Gastrocnemius medialis (tissue), 4 donors: ENCODE results near the gene DIRAS3. TPM values are rescaled to one million over a fixed set of nuclear protein-coding genes. Genes with fewer than 3 reads are reported as not detected.
"Not testable (repeated sequence)": the region's sequence is repeated elsewhere in the genome, so short reads cannot be mapped to it uniquely, and the experiment has no call there.

ENCODE experiments used
- ATAC-seq, 2 donors: fragments of 150-250 bp; one replicate each; pipeline ENCODE4 v1.9.1; 2016
- DNase-seq, 2 donors: peaks; one replicate each; pipeline ENCODE4 v3.0.0-alpha.2; 2019
- H3K27ac ChIP-seq, 4 donors: fragments of 200-600 bp; sonication (generic); 1 replicate in 1 of 4; 2 replicates in 3 of 4; pipeline ENCODE4 v1.5.1; 2016 to 2018; ENCODE audit warnings: mild to moderate bottlenecking in 2 of 4, moderate library complexity in 1 of 4
- H3K27me3 ChIP-seq, 3 donors: fragments of 200-600 bp; sonication (generic) in 2 of 3; 1 replicate in 1 of 3; 2 replicates in 2 of 3; pipeline versions ENCODE4 v1.5.1 to v1.6.0; 2016 to 2019; ENCODE audit warnings: mild to moderate bottlenecking in 1 of 3, moderate library complexity in 1 of 3
- H3K36me3 ChIP-seq, 2 donors: fragments of 200-600 bp; sonication (generic) in 1 of 2; one replicate each; pipeline ENCODE4 v1.5.1; 2017 to 2018
- H3K4me1 ChIP-seq, 2 donors: fragments of 200-600 bp; sonication (generic) in 1 of 2; one replicate each; pipeline ENCODE4 v1.5.1; 2016 to 2017; ENCODE audit warnings: mild to moderate bottlenecking in 2 of 2
- H3K4me3 ChIP-seq, 4 donors: fragments of 200-600 bp; sonication (generic) in 3 of 4; 1 replicate in 1 of 4; 2 replicates in 3 of 4; pipeline ENCODE4 v1.5.1; 2016 to 2019; ENCODE audit warnings: mild to moderate bottlenecking in 2 of 4
- H3K9me3 ChIP-seq, 3 donors: fragments of 200-600 bp; sonication (generic) in 2 of 3; 1 replicate in 1 of 3; 2 replicates in 2 of 3; pipeline ENCODE4 v1.5.1; 2016 to 2019
- CTCF ChIP-seq, 5 experiments: fragments of 450-650 bp in 3 of 5; fragments of 200-600 bp in 2 of 5; sonication (generic) in 2 of 5; IDR thresholded peaks in 4 of 5; conservative IDR thresholded peaks in 1 of 5; 1 replicate in 4 of 5; 2 replicates in 1 of 5; pipeline ENCODE4 v1.5.1; 2016 to 2019; ENCODE audit warnings: antibody characterized with exemption in 5 of 5, mild to moderate bottlenecking in 3 of 5, moderate library complexity in 3 of 5
- POLR2A ChIP-seq, 2 donors: fragments of 450-650 bp; IDR thresholded peaks; one replicate each; pipeline ENCODE4 v1.6.1; 2017; ENCODE audit warnings: antibody characterized with exemption in 2 of 2, mild to moderate bottlenecking in 2 of 2, moderate library complexity in 2 of 2
- in situ Hi-C, 4 donors: fragments of 200-750 bp; cut with MboI; loops; one replicate each; pipeline versions ENCODE4 v1.15.0 to v1.8.0; 2017; ENCODE audit warnings: low sequenced_read_pairs in 4 of 4
- intact Hi-C: fragments of 100-400 bp; cut with DNase I; formaldehyde crosslinking; loops from one replicate; pipeline ENCODE4 v1.15.1; 2023; ENCODE audit warnings: low total_unique reads
- total RNA-seq, 4 donors: library from RNA; depleted of rRNA; stranded (reverse); fragments of >200 nt; gene quantifications; one replicate each; pipeline versions ENCODE4 v1.1.0 to v1.2.3, GENCODE V29; 2016

The DIRAS3 gene
- total RNA-seq, 4 donors from 2014 or later, result 0.44 to 0.71 (median 0.59) TPM; not detected in 1

DNA sequence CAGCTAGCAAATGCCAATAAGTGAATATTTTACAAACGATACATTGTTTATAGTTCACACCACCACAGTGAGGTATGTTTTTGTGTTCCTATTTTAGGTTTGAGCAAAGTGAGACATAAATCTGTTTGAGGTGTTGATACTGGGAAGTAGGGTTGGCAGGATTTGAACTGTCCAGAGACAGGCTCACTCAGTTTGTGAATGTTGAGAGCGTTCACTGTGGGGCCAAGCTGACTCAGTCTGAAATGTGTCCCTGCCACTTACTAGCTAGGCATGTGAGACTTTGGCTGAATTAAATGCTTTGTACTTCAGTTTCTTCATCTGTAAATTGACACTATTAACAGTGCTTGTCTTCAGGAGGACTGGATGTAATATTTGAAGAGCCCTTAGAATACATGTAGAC lies 35.1 kb downstream of the DIRAS3 start:
- no peak for ATAC-seq
- intact Hi-C loops, result no loop called here
- no peak overlapping the region for H3K27ac ChIP-seq

GRCh38 chr1:68013351-68013750 lies 37.1 kb downstream of the DIRAS3 start:
- ATAC-seq (no peak), DNase-seq (no peak)
- no peaks in the 10 kb centered on the region for H3K27me3 ChIP-seq
- intact Hi-C loops (no loop called here), in situ Hi-C loops (no loop called here)
- H3K9me3 ChIP-seq, result no peaks in the 10 kb centered on the region
- no peaks in the 10 kb centered on the region for H3K4me1 ChIP-seq
- no peak overlapping the region for H3K4me3 ChIP-seq
- TF ChIP-seq POLR2A (IDR thresholded peaks at IDR 0.05) (no peak), CTCF (IDR thresholded peaks at IDR 0.05 in 4 of 5, conservative IDR thresholded peaks at IDR 0.05 in 1 of 5) (no peak)
- no peak overlapping the region for H3K27ac ChIP-seq
- H3K36me3 ChIP-seq, result no peaks in the 10 kb centered on the region

More for the DNA sequence above, 35.1 kb downstream of the DIRAS3 start:
- TF ChIP-seq CTCF (IDR thresholded peaks at IDR 0.05 in 4 of 5, conservative IDR thresholded peaks at IDR 0.05 in 1 of 5) (no peak), POLR2A (IDR thresholded peaks at IDR 0.05) (no peak)
- Histone ChIP-seq H3K4me1 (no peaks in the 10 kb centered on the region), H3K36me3 (no peaks in the 10 kb centered on the region), H3K27me3 (no peaks in the 10 kb centered on the region), H3K9me3 (no peaks in the 10 kb centered on the region), H3K4me3 (no peak overlapping the region)
- in situ Hi-C loops, result no loop called here
- no peak for DNase-seq

GRCh38 chr1:68011657-68012375 lies 38.6 kb downstream of the DIRAS3 start:
- in situ Hi-C loops (no loop called here), intact Hi-C loops (no loop called here)
- H3K4me3 ChIP-seq, result no peak overlapping the region
- H3K9me3 ChIP-seq, result no peaks in the 10 kb centered on the region
- ATAC-seq, result no peak
- H3K36me3 ChIP-seq, result no peaks in the 10 kb centered on the region
- no peak for TF ChIP-seq CTCF (IDR thresholded peaks at IDR 0.05 in 4 of 5, conservative IDR thresholded peaks at IDR 0.05 in 1 of 5)
- no peak for TF ChIP-seq POLR2A (IDR thresholded peaks at IDR 0.05)
- no peak for DNase-seq
- no peak overlapping the region for H3K27ac ChIP-seq
- H3K27me3 ChIP-seq, result no peaks in the 10 kb centered on the region
- H3K4me1 ChIP-seq, result no peaks in the 10 kb centered on the region

- no peak overlapping the region for H3K4me3 ChIP-seq
- H3K27me3 ChIP-seq, result no peaks in the 10 kb centered on the region
- no peaks in the 10 kb centered on the region for H3K4me1 ChIP-seq
- intact Hi-C loops, result no loop called here
- ATAC-seq (no peak), DNase-seq (no peak)
- H3K27ac ChIP-seq, result no peak overlapping the region
- in situ Hi-C loops, result no loop called here
- no peaks in the 10 kb centered on the region for H3K36me3 ChIP-seq
- no peaks in the 10 kb centered on the region for H3K9me3 ChIP-seq
- TF ChIP-seq CTCF (IDR thresholded peaks at IDR 0.05 in 4 of 5, conservative IDR thresholded peaks at IDR 0.05 in 1 of 5) (no peak), POLR2A (IDR thresholded peaks at IDR 0.05) (no peak)
Observed at GRCh38 chr1:68010543-68010942, 39.9 kb downstream of the DIRAS3 start.

DNA sequence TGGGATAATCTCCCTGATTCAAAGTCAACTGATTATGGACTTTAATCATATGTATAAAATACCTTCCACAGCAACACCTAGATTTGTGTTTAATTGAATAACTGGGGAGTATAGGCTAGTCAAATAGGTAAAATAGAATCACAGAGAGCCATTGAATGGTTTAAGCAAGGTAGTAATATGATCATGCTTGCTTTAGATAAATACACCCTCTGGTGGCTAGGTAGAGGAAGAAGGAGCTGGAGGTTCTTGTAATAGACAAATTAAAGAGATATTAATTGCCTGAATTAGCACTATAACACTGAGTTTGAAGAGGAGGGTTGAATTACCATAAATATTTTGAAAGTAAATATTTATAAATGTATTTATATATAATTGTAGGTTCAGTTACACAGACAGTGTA lies 40.3 kb downstream of the DIRAS3 start:
- in situ Hi-C loops, result no loop called here
- no peak overlapping the region for H3K4me3 ChIP-seq

DNA sequence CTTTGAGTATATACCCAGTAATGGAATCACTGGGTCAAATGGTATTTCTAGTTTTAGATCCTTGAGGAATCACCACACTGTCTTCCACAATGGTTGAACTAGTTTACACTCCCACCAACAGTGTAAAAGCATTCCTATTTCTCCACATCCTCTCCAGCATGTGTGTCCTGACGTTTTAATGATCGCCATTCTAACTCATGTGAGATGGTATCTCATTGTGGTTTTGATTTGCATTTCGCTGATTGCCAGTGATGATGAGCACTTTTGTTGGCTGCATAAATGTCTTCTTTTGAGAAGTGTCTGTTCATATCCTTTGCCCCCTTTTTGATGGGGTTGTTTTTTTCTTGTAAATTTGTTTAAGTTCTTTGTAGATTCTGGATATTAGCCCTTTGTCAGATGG lies 46.8 kb downstream of the DIRAS3 start:
- in situ Hi-C loops, ATAC-seq, H3K9me3 ChIP-seq, H3K36me3 ChIP-seq, H3K4me3 ChIP-seq, DNase-seq, H3K4me1 ChIP-seq, H3K27me3 ChIP-seq, H3K27ac ChIP-seq, intact Hi-C loops: not testable (repeated sequence)

More for the DNA sequence above, 40.3 kb downstream of the DIRAS3 start:
- Histone ChIP-seq H3K36me3 (no peaks in the 10 kb centered on the region), H3K9me3 (no peaks in the 10 kb centered on the region), H3K27ac (no peak overlapping the region), H3K4me1 (no peaks in the 10 kb centered on the region), H3K27me3 (no peaks in the 10 kb centered on the region)
- DNase-seq (no peak), ATAC-seq (no peak)
- intact Hi-C loops, result no loop called here
- TF ChIP-seq CTCF (IDR thresholded peaks at IDR 0.05 in 4 of 5, conservative IDR thresholded peaks at IDR 0.05 in 1 of 5) (peak in 1 of 5 experiments; percentile 9), POLR2A (IDR thresholded peaks at IDR 0.05) (no peak)
